ENCODE data around the gene FAM193B. TPM values are rescaled to one million over a fixed set of nuclear protein-coding genes. Genes with fewer than 3 reads are reported as not detected.

The FAM193B gene
- total RNA-seq, 6 experiments from 2014 or later: 22.1 to 55.4 (median 39.2) TPM

DNA sequence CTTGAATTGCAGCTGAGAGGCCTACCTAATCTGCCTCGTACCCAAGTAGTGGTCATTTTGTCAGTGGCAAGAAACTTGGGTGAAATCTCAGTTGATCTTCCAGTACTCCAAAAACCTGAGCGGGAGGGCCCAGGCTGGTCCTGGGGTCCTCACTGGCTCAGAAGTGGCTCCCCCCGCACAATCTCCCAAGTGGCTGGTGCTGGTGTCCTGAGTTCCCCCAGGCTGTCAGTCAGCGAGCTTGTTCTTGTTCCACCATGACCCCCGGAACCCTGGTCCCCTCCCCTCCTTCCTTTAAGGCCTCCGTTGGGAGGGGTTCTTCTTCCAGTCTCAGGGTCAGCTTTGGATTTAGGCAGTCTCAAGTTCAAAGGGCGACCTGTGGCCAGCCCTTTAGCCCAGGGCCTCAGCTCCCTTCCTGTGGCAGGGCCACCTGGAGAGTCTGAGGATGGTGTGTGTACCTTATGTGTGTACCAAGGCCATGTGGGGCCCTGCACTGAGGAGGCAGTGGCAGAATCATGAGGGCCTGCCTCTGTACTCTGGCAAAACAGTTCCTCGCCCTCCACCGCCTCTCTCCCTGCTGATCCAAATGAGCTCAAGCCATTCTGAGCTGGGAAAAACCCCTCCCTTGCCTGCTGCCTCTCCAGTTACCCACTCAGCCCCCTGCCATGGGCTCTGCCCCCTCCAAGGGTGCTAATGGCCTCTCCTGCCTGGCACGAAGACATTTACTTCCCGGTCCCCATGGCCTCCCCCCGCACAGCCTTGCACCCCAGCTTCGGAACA, 76.5 kb downstream of the FAM193B start:
- H3K4me1 ChIP-seq: peaks cover 0 to 17% (median 8%) of the 10 kb centered on the region in 4 donors
- no peaks in the 10 kb centered on the region for H3K36me3 ChIP-seq
- no peaks in the 10 kb centered on the region for H3K27me3 ChIP-seq
- intact Hi-C loops (cut with DNase I): no loop called here
- TF ChIP-seq, protein P1, sequence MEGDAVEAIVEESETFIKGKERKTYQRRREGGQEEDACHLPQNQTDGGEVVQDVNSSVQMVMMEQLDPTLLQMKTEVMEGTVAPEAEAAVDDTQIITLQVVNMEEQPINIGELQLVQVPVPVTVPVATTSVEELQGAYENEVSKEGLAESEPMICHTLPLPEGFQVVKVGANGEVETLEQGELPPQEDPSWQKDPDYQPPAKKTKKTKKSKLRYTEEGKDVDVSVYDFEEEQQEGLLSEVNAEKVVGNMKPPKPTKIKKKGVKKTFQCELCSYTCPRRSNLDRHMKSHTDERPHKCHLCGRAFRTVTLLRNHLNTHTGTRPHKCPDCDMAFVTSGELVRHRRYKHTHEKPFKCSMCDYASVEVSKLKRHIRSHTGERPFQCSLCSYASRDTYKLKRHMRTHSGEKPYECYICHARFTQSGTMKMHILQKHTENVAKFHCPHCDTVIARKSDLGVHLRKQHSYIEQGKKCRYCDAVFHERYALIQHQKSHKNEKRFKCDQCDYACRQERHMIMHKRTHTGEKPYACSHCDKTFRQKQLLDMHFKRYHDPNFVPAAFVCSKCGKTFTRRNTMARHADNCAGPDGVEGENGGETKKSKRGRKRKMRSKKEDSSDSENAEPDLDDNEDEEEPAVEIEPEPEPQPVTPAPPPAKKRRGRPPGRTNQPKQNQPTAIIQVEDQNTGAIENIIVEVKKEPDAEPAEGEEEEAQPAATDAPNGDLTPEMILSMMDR (IDR thresholded peaks at IDR 0.05): no peak
- no peak for TF ChIP-seq POLR2A (IDR thresholded peaks at IDR 0.05)
- H3K27ac ChIP-seq: no peak overlapping the region
- ATAC-seq: no peak
- DNase-seq: no peak
- H3K9me3 ChIP-seq: no peaks in the 10 kb centered on the region
- 100% methylated on average over 5 of the region's 13 CpGs for WGBS (ENCODE audit: insufficient coverage, low coverage, low lambda C conversion rate, missing lambda C conversion rate)
- no peak overlapping the region for H3K4me3 ChIP-seq

GRCh38 chr5:177476531-177477233, 77.7 kb downstream of the FAM193B start:
- H3K36me3 ChIP-seq: no peaks in the 10 kb centered on the region
- peaks cover 0 to 22% (median 8%) of the 10 kb centered on the region in 4 donors for H3K4me1 ChIP-seq
- 82% methylated on average over 8 of the region's 18 CpGs for WGBS (ENCODE audit: insufficient coverage, low coverage, low lambda C conversion rate, missing lambda C conversion rate)
- DNase-seq (no peak), ATAC-seq (no peak)
- H3K9me3 ChIP-seq: no peaks in the 10 kb centered on the region
- no peaks in the 10 kb centered on the region for H3K27me3 ChIP-seq
- no peak overlapping the region for H3K27ac ChIP-seq
- no peak overlapping the region for H3K4me3 ChIP-seq
- intact Hi-C loops (cut with DNase I): no loop called here
- TF ChIP-seq, protein P1 (IDR thresholded peaks at IDR 0.05): no peak
- TF ChIP-seq POLR2A (IDR thresholded peaks at IDR 0.05): no peak

DNA sequence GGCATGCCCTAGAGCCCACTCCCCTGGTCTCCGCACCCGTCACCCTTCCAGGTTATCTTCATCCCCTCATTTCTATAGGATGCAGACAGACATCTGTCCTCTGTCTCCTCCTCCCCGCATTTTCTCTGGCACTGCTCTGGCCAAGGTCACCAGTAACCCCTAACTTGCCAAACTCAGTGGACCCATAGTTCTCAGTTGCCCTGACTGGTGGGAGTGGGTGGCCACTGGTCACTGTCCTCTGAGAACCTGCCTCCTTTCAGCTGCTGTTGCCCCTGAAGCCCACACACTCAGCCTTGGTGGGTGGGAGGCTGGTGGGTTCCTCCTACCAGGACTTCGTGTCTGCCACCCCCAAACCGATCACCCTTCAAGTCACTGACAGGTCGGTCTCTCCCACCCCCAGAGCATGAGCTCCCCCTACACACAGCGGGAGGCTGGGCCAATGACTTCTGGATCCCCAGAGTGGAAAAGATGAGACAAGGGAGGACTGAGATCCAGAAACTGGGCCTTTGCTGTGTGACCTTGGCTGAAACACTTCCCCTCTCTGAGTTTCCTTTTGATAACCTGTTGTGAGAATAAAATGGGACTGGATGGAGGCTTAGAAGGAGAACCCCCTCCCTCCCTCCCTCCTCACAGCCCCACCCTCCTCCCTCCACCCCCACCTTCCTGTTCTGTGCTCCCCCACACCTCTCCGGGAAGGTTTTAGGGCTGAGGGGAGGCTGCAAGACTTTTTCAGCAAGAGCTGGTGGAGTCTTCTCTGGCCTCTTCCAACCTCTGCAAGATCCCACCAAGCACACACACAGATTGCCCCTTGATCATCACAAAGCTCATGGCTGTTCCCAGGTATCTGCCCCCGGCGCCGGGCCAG, 78.6 kb downstream of the FAM193B start:
- H3K4me3 ChIP-seq: no peak overlapping the region
- no peak for ATAC-seq
- DNase-seq: no peak
- no peaks in the 10 kb centered on the region for H3K9me3 ChIP-seq
- H3K36me3 ChIP-seq: no peaks in the 10 kb centered on the region
- no peak for TF ChIP-seq POLR2A (IDR thresholded peaks at IDR 0.05)
- TF ChIP-seq, protein P1 (IDR thresholded peaks at IDR 0.05): no peak
- H3K4me1 ChIP-seq: peaks cover 0 to 22% (median 8%) of the 10 kb centered on the region in 4 donors
- WGBS (ENCODE audit: insufficient coverage, low coverage, low lambda C conversion rate, missing lambda C conversion rate): 79% methylated on average over 8 of the region's 11 CpGs
- intact Hi-C loops (cut with DNase I): no loop called here
- H3K27ac ChIP-seq: no peak overlapping the region
- H3K27me3 ChIP-seq: no peaks in the 10 kb centered on the region

- Histone ChIP-seq H3K4me3 (no peak overlapping the region), H3K9me3 (no peaks in the 10 kb centered on the region), H3K27me3 (no peaks in the 10 kb centered on the region), H3K4me1 (peaks cover 0 to 18% (median 6%) of the 10 kb centered on the region in 4 donors), H3K27ac (no peak overlapping the region), H3K36me3 (no peaks in the 10 kb centered on the region)
- no peak for ATAC-seq
- DNase-seq: no peak
- intact Hi-C loops (cut with DNase I): no loop called here
- TF ChIP-seq, protein P1 (IDR thresholded peaks at IDR 0.05): no peak
- TF ChIP-seq POLR2A (IDR thresholded peaks at IDR 0.05): no peak
- WGBS (ENCODE audit: insufficient coverage, low coverage, low lambda C conversion rate, missing lambda C conversion rate): 63% methylated on average over 1 of the region's 4 CpGs
These were observed 79.4 kb downstream of the FAM193B start for GRCh38 chr5:177474846-177475562.

Measured in right lobe of liver (tissue), 6 donors.